Esophagus squamous epithelium (tissue), 4 donors: ENCODE results near the gene RGS17.

ENCODE experiments used
- CTCF ChIP-seq, 6 experiments: fragments of 450-650 bp in 4 of 6; fragments of 200-600 bp in 2 of 6; sonication (generic) in 2 of 6; IDR thresholded peaks; one replicate each; pipeline ENCODE4 v1.5.1; 2016 to 2019; ENCODE audit warnings: antibody characterized with exemption in 6 of 6, mild to moderate bottlenecking in 4 of 6, moderate library complexity in 4 of 6
- POLR2A ChIP-seq, 4 donors: fragments of 450-650 bp; IDR thresholded peaks; one replicate each; pipeline ENCODE4 v1.6.1; 2017; ENCODE audit warnings: antibody characterized with exemption in 4 of 4, mild to moderate bottlenecking in 4 of 4, moderate library complexity in 3 of 4

- TF ChIP-seq CTCF (IDR thresholded peaks at IDR 0.05) (no peak), POLR2A (IDR thresholded peaks at IDR 0.05) (no peak)
These were observed 148.8 kb downstream of the RGS17 start for GRCh38 chr6:152981989-152982903.
